Inferior parietal cortex (tissue), 1 donor: ENCODE measurements around the gene AFAP1.

Experiments
- DNase-seq: peaks from one replicate; pipeline ENCODE4 v3.0.0-alpha.2; 2016; ENCODE audit errors: extremely low spot score

The AFAP1 gene

DNA sequence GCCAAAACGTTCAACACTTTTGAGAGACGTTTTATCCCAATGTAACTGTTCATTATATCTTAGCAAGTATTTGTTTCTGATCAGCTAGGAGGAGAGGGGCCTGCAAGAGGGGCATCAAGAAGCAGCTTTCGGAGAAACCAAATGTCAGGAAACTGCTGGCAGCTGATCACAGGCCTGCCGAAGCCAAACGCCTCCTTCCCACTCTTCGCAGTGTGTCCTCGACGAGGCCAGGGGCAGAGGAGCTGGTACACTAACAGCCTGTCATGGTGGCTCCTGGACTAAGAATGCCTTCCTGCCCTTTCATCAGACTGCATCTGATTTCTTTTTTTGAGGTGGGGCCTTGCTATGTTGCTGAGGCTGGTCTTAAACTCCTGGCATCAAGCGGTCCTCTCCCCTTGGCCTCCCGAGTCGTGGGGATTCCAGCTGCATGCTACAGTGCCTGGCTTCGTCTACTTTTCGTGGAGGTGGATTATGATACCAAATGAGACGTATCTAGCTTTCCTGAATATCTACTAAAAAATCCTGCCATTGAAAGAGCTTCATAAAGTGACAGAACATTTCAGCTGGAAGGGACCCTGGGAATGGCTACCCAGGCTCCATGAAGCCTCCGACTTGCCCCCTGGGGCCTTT lies 134.8 kb downstream of the AFAP1 start:
- no peak for DNase-seq

DNA sequence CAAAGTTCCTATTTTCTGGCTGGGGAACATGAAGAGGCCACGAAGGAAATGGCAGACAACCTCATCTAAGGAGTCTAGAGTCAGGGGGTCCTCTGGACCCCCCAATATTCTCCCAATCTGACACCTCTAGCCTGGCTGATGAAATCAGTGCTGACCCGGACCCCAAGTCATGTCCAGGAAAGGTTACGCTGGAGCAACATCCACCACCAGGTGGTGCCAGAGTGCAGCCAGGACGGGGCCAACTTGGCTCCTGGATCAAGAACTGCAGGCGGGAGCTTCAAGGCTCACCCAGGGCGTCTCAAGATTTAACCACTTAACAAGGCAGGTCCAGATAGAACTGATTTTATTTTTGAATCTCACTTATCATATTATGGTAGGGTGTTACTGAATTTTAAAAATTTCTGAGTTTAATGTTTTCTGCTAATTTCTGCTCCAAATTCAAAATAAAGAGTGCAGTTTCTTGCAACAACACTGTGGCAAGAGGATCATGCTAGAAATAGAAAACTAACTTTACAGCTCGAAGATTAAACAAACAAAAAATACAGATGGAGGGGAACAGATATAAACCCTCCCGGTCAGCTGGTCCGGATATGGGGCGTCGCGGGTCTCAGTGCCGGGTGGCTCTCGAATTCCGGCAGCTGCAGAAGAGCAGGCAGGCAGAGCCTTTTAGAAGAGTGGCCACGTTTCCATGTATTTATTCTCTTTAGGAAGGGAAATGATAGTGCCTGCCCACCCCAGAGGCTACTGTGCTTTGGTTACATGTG lies 135.5 kb downstream of the AFAP1 start:
- peak; percentile 89 for DNase-seq

DNA sequence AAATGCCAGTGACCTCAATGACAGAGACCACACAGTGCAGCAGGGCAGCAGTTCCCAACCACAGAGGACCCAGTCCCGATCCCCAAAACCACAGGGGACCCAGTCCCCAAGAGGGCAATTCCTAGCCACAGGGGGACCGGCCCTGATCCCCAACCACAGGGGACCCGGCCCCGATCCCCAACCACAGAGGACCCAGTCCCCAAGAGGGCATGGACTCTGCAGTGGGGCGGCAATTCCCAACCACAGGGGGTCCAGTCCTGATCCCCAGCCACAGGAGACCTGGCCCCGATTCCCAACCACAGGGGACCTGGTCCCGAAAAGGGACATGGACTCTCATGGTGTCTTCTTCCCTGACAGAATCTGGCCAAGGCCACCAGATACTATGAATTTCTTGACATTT lies 136.3 kb downstream of the AFAP1 start:
- no peak for DNase-seq

DNA sequence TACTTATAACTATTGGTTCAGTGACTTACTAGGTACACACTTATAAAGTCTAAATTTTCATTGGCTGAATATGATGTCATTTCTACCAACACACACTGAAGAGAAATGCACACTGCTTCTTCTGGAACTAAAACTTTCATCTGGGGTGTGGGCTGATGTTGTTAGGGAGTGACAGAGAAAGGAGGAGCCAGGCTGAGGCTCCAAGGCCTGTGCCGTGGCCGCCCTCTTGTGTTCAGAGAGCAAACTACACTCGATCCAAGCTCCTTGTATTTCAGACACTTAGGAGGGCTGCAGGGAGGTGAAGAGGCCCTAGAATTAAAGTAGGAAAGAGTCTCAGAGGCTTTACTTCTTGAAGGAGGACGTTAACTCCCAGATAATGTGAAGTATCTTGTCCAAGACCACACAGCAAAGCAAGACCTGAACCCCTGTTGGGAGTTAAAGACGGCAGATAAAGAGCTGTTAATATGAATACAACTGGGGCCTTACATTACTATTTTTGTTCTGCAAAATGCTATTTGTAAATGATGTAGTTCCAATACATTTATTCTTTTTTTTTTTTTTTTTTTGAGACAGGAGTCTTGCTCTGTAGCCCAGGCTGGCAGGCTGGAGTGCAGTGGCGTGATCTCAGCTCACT lies 137.5 kb downstream of the AFAP1 start:
- DNase-seq, result peak; percentile 93

DNA sequence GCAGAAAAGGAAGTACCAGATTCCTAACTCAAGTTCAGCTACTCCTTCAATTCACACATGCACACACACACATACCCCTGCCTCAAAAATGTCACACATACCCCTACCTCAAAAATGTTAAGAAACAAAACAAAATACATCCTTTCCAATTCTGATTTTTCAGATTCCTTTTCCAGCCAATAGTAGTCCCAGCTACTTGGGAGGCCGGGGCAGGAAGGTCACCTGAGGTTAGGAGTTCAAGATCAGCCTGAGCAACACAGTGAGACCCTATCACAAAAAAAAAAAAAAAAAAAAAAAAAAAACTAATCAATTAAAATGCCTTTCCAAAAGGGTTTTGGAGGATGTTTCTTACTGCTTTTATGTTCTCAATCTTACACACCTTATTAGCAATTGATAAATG lies 138.0 kb downstream of the AFAP1 start:
- no peak for DNase-seq

DNA sequence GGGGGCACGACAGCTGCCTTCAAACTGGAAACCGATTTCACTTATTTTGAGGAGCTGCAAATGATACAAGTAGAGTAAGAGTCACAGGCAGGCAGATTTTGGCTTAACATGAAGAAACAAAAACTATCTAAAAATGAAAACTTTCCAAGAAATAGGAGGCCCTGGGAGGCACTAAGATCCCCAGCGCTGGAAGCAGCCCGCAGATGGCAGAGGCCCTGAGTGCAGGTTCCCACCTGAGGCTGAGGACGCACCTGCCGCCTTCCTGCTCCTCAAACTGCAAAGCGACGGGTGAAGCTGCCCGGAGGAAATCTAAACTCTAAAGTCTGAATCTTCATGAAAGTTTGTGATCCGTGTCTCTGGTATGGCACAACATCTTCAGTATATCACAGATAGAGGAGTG lies 138.7 kb downstream of the AFAP1 start:
- no peak for DNase-seq

DNA sequence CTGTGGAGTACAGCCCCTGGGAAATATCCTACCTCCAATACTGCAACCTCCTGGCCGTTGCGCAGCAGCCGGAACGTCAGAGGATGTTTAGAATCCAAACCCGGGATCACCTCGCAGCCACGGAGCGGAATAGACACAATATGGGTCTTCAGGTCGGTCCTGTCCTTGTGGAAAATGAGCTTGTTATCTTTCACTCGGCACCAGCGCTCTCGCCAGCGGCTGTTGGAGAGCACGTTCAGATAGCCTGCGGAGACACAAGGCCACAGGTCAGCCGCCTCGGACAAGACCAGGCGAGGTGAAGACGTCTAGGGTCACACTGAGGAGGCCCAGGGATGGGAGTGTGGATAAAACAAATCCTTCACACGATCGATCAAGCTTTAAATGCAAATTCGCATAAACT lies 139.3 kb downstream of the AFAP1 start:
- no peak for DNase-seq

DNA sequence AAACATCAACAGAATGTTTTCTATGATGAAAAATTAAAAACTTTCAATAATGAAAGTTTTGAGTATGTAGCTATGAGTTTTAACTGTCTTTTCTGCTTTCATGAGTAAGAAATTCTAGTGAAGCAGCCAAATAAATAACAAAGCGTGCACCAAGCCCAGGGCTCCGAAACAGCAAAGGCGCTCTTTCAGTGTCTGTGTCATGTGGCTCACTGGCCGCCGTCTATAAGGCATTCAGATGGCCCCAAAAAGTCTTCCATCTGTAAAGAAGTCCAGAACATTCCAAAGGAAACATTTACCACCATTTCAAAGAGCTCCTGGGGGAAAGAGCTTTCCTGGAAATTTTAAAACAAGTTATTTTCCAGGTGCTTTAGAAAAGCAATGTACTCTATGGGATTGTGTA lies 139.9 kb downstream of the AFAP1 start:
- DNase-seq, result no peak

DNA sequence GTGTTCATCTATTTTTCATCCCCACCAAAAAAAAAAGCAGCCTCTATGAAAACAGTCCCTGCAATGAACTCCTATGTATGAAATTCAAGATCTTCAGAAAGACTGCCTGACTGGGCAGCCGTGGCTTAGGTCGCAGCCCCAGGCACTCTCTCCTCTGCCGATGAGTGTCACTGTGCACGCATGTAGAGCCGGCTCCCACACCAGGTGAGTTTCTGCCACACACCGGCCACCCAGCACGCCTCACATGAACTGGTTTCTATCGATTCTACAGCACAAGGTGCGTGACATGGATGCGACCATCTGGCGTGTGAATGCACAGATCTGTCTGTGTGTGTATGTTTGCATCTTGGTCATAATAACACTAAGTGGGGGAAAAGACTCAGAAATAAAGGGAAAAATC lies 140.4 kb downstream of the AFAP1 start:
- DNase-seq, result no peak

DNA sequence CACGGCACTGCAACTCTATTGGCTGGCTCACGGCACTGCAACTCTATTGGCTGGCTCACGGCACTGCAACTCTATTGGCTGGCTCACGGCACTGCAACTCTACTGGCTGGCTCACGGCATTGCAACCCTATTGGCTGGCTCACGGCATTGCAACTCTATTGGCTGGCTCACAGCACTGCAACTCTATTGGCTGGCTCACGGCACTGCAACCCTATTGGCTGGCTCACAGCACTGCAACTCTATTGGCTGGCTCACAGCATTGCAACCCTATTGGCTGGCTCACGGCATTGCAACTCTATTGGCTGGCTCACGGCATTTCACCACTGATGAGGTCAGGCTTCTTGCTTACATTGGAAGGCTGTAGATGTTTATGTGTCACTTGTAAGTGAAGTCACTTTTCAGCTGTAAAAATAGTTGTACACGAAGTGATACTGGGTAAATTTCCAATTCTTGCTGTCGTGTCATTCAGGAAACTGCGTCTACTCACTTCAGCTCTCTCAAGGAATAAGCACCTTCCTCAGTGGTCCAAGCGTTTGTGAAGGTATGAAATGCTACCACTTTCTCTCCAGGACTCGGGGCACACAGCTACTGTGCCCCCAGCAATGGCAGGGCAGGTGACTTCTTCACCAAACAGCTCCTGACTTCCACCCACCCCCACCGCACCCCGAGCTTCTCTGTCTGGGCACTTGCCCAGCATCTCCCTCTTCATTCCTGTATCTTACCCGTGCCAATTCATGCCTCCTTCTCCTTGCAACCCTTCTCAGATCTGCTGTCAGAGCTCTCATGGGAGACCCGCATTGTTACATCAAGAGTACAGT lies 141.3 kb downstream of the AFAP1 start:
- DNase-seq, result no peak

DNA sequence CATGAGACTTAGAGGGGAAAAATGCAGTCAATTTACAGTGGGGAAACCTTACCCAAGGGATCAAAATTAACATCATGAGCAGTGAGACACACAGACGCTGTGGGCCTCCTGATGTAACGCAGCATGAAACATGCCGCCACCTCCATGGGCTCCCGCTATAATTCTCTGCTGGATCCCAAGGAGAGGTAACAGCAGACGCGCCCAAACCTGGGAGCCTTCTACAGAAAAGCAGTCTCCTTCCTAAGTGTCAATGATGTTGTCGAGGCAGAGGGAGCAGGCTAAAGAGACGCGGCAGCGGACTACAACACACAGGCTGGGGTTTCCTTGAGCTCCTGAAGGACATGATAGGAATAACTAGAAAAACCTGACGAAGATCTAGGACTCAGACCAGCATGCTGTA lies 142.3 kb downstream of the AFAP1 start:
- DNase-seq, result no peak

DNA sequence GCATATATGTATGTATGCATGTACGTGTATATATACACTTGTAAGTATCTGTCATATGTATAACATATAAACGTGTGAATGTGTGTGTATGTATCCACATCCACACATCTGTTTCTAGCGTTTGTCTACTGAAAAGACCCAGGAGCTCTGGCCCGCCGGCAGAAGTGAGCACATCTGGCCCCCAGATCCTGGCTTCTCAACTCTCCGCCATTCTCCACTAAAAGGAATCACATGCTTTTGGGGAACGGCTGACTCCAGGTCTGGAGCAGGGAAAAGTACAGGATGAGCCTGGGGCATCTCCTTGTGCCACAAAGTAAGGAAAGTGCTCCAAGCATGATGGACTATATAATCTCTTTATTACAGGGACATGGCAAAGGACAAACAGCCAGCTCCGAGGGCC lies 143.7 kb downstream of the AFAP1 start:
- DNase-seq, result no peak

DNA sequence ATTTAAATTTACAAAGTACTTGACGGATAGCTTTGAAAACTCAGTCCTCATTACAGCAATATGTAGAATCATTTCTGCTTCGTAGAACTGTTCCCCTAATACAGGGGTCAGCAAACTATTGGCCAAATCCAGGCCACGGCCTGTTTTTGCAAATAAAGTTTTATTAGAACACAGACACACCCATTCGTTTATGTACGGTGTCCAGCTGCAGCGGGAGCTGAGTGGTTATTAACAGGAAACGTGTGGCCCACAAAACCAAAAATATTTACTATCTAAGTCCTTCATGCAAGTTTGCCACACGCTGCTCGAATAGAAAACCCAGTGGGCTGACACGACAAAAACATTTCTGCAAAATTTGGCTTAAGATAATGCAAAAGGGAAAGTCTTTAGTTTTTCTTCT lies 146.5 kb downstream of the AFAP1 start:
- no peak for DNase-seq

DNA sequence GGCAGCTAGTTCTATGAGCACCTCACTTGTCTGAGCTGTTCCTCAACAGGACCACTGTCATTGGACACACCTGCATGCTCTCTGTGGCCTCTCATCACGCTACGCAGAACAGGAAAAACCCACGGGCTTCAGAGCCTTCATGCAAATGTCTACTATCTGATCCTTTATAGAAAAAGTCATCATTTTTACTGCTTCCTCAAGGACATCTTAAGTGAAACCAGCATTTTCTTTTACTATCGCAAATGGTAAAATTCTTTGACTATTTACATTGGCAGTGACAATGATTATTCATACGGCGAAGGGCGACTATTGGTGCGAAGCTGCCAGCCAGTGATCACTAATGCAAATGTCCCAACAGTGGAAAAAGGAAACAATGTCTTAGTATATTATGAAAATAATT lies 147.0 kb downstream of the AFAP1 start:
- DNase-seq, result no peak

DNA sequence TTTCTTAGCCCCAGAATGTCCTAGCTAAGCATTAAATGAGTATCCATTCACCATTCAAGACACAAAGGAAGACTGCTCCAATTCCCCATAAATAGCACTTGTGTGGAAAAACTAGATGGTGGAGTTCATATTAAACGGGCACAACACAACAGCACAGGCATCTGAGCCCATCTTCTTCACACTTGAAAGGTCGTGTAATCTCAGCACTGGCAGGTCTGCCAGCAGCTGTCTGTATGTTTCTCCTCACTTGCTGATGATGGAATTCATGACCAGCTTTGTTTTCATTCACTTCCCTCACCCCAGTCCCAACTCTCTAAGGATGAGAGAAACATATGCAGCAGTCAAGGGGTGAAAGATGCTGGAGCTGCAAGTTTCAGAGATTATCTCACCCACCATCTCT lies 148.7 kb downstream of the AFAP1 start:
- no peak for DNase-seq

DNA sequence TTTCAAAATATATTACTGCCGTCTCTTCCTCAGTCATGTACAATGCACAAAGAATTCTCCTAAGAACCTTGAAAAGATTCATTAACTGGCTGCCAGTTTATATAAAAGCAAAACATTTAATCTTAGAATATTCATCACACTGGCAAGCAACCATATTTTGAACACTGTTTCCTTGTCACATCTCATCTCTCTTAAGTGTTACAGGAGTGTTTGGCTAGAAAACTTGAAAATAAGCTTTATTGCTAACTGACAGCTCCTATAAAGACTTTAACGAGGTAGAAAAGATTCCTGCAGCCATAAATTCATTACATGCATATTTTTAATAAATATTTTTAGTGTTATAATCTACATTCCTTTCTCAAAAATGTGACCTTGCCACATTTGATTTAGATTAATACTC lies 149.6 kb downstream of the AFAP1 start:
- DNase-seq, result no peak

DNA sequence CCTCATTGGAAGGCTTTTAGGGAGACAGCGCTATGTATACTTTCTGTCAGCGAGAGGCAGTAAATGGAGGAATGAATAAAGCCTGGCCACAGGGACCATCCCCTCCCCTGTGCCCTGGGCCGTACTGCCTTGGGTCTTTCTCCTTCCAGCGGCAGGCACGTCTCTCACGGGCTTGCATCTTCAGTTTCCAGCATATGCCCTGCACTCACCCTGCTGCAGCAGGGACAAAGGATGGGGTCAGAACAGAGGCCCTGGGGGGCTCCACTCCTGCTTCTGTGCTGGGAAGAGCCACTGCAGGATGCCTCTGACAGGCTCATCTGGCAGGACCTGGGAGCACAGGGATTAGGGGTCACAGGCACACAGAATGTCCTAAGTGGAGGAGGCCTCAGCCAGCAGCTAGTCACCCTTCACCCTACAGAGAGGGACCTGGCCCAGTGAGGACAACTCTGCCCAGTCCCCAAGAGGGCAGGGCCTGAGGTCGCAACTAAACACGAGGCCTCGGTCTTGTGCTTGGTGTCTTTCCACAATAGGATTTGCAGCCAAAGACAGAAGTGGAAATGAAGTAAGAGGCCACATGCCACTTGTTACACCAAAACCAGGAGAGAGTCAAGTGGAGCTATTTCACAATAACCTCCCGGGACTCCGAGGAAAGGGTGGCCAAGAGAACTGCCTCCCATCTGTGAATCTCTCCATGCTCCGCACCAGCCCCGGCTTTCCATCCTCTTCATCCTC lies 150.8 kb downstream of the AFAP1 start:
- DNase-seq, result no peak

DNA sequence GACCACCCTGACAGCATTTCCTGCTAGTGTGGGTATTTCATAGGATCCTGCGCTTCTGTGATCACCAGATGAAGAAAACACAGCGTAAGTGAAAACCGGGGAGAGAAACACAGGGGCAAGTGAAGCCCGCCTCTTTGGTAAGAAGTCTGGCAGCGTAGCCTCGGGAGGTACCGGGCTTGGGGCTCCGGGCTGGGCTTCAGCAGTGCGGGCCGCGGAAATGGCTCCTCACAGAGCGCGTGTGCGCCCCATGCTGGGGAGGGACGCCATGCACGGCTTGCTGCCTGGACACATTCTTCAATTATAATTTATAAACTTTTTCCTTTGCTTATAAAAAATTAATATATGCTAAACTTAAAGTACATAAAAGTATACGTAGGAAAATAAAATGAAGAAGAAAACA lies 151.5 kb downstream of the AFAP1 start:
- no peak for DNase-seq

DNA sequence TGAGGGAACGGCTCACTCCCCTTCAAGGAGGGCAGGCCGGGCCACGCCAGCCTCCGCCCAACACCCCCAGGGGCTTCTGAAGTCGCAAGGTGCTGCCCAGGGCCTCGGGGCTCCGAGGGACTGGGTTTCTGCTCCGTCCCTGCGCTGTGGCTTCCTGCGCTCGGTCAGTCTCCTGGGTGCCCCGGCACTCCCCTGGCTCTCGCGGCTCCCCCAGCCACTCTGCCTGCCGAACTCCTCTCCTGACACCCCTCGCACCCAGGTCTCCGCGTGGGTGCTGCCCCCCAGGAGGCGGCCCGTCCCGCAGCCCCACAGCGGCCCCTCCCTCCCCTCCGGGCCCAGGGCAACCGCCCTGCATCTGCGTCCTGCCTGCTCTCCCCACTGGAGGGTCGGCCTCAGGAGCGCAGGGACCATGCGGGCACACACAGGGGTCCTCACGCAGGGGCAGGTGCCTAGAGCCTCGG lies 151.9 kb downstream of the AFAP1 start:
- no peak for DNase-seq

DNA sequence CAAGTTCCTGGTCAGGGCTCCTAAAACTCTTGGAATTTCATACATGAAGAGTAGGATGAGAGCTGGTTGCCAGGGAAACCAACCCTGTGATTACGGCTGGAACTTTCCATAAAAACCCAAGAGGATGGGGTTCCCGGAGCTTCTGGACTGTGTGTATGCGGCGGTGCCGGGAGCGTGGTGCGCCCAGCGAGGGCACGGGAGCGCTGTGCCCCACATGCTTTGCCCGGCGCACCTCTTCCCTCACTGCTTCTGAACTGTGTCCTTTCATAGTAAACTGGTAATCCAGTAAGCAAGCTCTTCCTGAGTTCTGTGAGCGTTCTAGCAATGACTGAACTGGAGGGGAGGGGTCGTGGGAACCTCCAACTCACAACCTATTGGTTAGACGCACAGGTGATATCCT lies 152.6 kb downstream of the AFAP1 start:
- no peak for DNase-seq

DNA sequence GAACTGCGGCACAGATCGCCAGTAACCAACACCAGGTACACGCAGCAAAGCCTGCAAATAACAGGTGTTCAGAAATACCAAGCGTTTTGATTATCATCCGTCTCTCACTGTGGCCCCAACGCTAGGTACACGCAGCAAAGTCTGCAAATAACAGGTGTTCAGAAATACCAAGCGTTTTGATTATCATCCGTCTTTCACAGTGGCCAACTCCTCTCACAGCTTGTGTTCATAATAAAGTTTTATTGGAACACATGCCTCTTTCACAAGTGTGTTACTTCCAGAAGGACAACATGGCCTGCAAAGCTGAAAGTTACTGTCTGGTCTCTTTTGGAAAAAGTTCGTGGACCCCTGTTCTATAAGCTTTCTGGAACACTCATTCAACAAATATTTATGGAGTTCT lies 153.1 kb downstream of the AFAP1 start:
- no peak for DNase-seq

DNA sequence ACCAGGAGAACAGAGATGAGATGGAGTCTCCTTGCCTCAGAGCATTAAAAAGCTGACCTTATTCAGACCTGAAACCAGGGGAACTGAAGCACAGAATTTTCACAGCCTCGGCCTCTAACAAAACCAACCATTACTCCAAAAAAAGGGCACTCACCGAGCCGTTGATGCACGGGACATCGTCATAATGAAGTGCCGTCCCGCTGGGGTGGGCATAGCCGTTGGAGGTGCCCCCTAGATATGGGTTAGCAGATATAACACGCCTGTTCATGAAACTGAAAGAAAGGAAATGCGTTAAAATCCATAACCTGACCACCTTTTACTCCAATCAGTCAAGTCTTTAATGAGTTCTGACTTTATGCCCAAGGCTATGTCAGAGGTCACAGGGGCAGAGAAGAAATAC lies 153.6 kb downstream of the AFAP1 start:
- DNase-seq, result no peak
